ENCODE measurements around the gene JUND.

Gene JUND

GRCh38 chr19:18274219-18274780 is 7.1 kb downstream of the JUND start, which contains the start of gene IQCN:
Gene IQCN, minus strand, starts transcription at chr19:18274452. Its CDS starts 4,974 bp downstream, at chr19:18269478.
- no peak for FAIRE-seq
- no peak for DNase-seq (ENCODE audit: extremely low spot score, insufficient read length, low read depth)

- no peak for DNase-seq (ENCODE audit: extremely low spot score, insufficient read length, low read depth)
- FAIRE-seq, result no peak
Observed at GRCh38 chr19:18273561-18274218, 7.7 kb downstream of the JUND start.

- no peak for DNase-seq (ENCODE audit: extremely low spot score, insufficient read length, low read depth)
- no peak for FAIRE-seq
Observed at GRCh38 chr19:18271433-18271841, 10.0 kb downstream of the JUND start.

GRCh38 chr19:18270326-18270725 is 11.1 kb downstream of the JUND start:
- DNase-seq (ENCODE audit: extremely low spot score, insufficient read length, low read depth) (no peak), FAIRE-seq (no peak)

- DNase-seq (ENCODE audit: extremely low spot score, insufficient read length, low read depth) (no peak), FAIRE-seq (no peak)
Observed at GRCh38 chr19:18269070-18269723, 12.2 kb downstream of the JUND start.

GRCh38 chr19:18266771-18267686 is 14.4 kb downstream of the JUND start:
- FAIRE-seq (no peak), DNase-seq (ENCODE audit: extremely low spot score, insufficient read length, low read depth) (no peak)

- FAIRE-seq (no peak), DNase-seq (ENCODE audit: extremely low spot score, insufficient read length, low read depth) (no peak)
Observed at GRCh38 chr19:18265582-18265981, 15.8 kb downstream of the JUND start.

GRCh38 chr19:18264971-18265540 is 16.4 kb downstream of the JUND start:
- no peak for DNase-seq (ENCODE audit: extremely low spot score, insufficient read length, low read depth)
- no peak for FAIRE-seq

GRCh38 chr19:18264137-18264854 is 17.1 kb downstream of the JUND start:
- FAIRE-seq (no peak), DNase-seq (ENCODE audit: extremely low spot score, insufficient read length, low read depth) (no peak)

GRCh38 chr19:18263324-18264136 is 17.9 kb downstream of the JUND start:
- no peak for DNase-seq (ENCODE audit: extremely low spot score, insufficient read length, low read depth)
- FAIRE-seq, result no peak

- FAIRE-seq (no peak), DNase-seq (ENCODE audit: extremely low spot score, insufficient read length, low read depth) (no peak)
Observed at GRCh38 chr19:18262917-18263316, 18.5 kb downstream of the JUND start.

- DNase-seq (ENCODE audit: extremely low spot score, insufficient read length, low read depth) (no peak), FAIRE-seq (no peak)
Observed at GRCh38 chr19:18262144-18262543, 19.3 kb downstream of the JUND start.

- DNase-seq (ENCODE audit: extremely low spot score, insufficient read length, low read depth) (no peak), FAIRE-seq (no peak)
Observed at GRCh38 chr19:18261474-18261873, 19.9 kb downstream of the JUND start.

- FAIRE-seq, result no peak
Observed at GRCh38 chr19:18259893-18260292, 21.5 kb downstream of the JUND start.

GRCh38 chr19:18257503-18258470 is 23.6 kb downstream of the JUND start:
- FAIRE-seq (no peak), DNase-seq (ENCODE audit: extremely low spot score, insufficient read length, low read depth) (no peak)

More at GRCh38 chr19:18259893-18260292, 21.5 kb downstream of the JUND start:
- no peak for DNase-seq (ENCODE audit: extremely low spot score, insufficient read length, low read depth)

GRCh38 chr19:18254546-18255503 is 26.6 kb downstream of the JUND start:
- FAIRE-seq (no peak), DNase-seq (ENCODE audit: extremely low spot score, insufficient read length, low read depth) (no peak)

Measured in GM18507 (cell line).